GM18951 (cell line): ENCODE data around the gene PDZRN3.

Source experiments
- POLR2A ChIP-seq: IDR thresholded peaks from 4 replicates; pipeline ENCODE4 v1.6.1; 2011; ENCODE audit warnings: mild to moderate bottlenecking; ENCODE audit not compliant: insufficient read length, insufficient read depth; ENCODE audit errors: extremely low read depth
- in situ Hi-C: fragments of 300-500 bp; cut with MboI; formaldehyde crosslinking; loops from one replicate; pipeline ENCODE4 v1.12.0; 2022; ENCODE audit warnings: low sequenced_read_pairs, mixed read lengths, inconsistent platforms; ENCODE audit not compliant: unreplicated experiment

The PDZRN3 gene

GRCh38 chr3:73653351-73653750 lies 28.6 kb upstream of the PDZRN3 start:
- in situ Hi-C loops = no loop called here
- TF ChIP-seq POLR2A = no peak

DNA sequence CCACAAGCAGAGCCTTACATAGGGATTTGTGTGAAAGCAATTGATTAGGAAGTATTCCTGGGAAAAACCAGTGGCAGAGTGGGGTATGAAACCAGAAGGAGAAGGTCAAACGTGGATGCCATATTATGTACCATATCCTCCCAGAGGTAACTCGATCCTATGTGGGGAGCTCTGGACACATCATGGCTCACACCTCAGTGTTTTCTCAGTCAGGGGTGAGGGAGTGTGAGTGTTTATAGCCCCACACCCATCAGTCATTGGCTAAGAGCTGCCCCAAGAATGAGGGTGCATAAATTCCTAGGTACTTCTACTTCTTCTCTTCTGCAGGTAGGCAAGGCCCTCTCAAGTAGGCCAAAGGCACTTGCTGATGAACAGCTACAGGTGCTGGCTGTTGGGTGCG lies 28.2 kb upstream of the PDZRN3 start:
- in situ Hi-C loops = no loop called here
- no peak for TF ChIP-seq POLR2A

GRCh38 chr3:73637042-73637441 lies 12.3 kb upstream of the PDZRN3 start:
- no peak for TF ChIP-seq POLR2A
- in situ Hi-C loops = no loop called here

GRCh38 chr3:73635254-73635653 lies 10.5 kb upstream of the PDZRN3 start:
- no peak for TF ChIP-seq POLR2A
- in situ Hi-C loops = no loop called here

DNA sequence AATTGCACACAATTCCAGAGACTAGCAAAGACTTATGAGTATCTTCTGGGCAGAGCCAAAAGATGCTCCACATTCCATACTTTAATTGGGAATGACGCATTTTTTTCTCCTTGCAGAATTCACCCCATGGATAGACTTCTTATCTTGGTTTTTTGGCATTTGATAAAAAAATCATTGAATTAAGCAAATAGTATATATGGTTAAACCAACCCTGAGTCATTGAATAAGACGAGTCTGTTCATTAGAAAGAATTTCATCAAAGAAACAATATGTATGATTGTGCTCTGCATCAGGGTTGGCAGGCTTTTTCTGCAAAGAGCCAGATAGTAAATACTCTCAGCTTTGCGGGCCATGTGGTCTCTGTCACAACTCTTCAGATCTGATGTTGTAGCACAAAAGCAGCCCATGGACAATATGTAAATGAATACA lies 9.2 kb upstream of the PDZRN3 start:
- no peak for TF ChIP-seq POLR2A
- in situ Hi-C loops = no loop called here

DNA sequence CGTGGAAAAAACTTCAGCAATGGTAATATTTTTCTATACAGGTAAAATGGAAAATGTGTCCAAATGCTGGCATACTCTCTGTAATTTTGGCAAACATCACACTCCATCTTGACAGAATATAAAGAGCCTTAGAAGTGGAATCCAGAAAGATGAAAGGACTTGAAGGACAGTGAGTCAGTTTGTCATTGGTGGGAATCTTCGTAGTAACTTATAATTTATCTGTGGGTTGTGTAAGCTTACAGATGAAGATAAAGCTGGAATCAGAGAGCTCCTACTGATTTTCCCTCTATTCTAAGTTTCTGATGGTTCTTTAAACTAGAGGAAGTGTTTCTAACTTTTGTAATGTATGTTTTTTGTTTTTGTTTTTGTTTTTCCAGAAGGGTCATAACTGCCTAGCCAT lies 8.7 kb upstream of the PDZRN3 start:
- in situ Hi-C loops = no loop called here
- TF ChIP-seq POLR2A = no peak

DNA sequence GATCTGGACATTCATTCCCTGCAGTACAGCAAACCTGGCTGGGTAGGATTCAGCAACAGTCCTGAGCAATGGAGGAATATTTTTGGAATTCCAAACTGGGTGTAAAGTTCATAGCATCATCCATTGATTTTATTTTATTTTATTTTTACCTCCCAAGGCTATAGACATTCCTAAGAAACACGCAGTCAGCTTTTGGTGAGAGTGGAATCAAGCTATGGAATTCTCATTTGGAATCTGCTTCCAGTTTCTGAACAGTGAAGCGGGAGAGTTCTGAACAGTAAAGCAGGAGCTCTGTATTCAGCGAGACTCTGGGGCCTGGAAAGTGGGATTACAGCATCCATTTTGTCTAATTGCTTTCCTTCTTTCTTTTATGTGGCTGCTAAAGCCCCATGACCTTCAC lies 1.4 kb upstream of the PDZRN3 start:
- in situ Hi-C loops = no loop called here
- TF ChIP-seq POLR2A = no peak

DNA sequence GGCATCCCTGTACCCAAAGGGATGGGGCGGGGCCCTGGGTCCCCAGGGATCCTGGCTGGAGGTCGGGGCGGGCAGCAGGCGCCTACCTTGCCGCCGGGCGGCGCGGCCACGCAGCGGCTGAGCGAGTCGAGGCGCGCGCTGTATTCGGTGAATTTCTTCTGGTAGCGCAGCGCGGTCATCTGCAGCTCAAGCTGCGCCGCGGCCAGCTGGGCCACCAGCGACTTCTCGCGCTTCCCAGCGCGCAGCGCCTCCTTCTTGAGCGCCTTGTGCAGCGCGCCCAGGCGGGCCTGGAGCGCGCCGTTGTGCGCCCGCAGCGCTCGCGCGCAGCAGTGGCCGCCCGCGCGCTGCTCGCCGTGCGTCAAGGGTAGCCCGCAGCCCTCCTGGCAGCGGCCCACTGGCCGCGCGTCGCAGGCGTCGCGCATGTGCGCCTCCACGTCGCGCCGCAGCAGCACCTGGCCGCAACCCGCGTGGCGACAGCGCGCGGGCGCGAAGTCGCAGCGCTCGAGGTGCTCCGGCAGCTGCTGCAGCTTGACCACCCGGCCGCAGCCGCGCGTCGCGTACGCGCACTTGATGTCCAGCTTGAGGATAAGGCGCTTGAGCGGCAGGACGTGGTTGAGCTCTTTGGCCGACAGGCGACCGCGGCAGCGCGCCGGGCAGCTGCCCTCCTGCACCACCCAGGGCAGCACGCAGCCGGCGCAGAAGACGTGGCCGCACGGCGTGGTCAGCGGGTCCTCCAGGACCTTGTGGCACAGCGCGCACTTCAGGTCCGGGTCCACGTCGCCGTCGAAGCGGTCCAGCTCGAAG lies 522 bp downstream of the PDZRN3 start:
- in situ Hi-C loops = no loop called here
- no peak for TF ChIP-seq POLR2A

DNA sequence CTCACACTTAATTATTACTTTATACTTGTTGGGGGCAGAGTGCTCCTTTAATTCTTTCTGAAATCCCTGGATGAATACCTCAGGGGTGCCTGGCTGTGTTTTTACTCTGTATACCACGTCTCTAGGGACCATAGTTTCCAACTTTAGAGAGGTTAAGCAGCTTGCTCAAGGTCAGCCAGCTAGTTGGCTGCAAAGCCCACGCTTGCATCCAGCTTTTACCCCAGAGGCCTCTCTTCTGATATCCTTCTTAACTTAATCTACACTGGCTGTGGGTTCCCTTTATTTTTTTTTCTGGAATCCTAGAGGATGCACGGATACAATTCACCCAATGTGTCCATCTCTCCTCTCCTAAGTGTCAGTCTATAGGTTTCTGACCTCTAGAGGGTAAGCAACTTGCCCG lies 1.4 kb downstream of the PDZRN3 start:
- in situ Hi-C loops = no loop called here
- no peak for TF ChIP-seq POLR2A

DNA sequence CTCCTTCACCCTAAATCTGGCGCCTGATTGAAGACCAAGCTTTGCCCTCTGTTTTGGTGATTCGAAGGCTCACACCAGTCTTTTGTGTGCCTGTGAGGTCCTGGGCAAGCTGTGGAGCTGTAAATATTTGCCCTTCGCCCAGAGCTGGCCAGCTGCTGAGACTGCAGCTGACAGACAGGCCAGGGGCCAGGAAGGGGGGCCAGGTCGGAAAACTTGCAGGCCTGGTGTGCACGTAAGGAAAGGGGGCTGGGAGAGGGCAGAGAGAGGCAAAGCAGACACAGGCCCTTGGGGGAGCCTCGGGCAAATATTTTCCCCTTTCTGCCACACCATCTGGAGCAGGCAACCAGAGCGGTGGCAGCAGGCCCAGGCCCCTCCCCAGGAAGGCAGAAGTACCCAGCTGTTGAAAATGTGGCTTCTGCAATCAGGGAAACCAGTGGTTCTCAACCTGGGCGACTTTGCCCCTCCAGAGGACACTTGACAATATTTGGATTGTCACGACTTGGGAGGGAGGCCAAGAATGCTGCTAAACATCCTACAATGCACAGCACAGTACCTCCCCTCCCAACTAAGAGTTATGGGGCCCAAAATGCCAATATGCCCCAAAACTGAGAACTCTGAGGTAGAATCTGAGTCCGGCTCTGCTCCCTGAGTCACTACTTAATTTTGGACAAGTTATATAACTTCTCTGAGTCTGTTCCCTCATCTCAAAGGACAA lies 2.5 kb downstream of the PDZRN3 start:
- in situ Hi-C loops = no loop called here
- TF ChIP-seq POLR2A = no peak

- TF ChIP-seq POLR2A = no peak
- in situ Hi-C loops = no loop called here
These were observed 3.4 kb downstream of the PDZRN3 start for GRCh38 chr3:73621388-73621787.

- TF ChIP-seq POLR2A = no peak
- in situ Hi-C loops = no loop called here
These were observed 6.3 kb downstream of the PDZRN3 start for GRCh38 chr3:73618461-73618860.

- TF ChIP-seq POLR2A = no peak
- in situ Hi-C loops = no loop called here
These were observed 8.7 kb downstream of the PDZRN3 start for GRCh38 chr3:73616056-73616455.

- in situ Hi-C loops = no loop called here
- TF ChIP-seq POLR2A = no peak
These were observed 10.3 kb downstream of the PDZRN3 start for GRCh38 chr3:73614419-73614818.

DNA sequence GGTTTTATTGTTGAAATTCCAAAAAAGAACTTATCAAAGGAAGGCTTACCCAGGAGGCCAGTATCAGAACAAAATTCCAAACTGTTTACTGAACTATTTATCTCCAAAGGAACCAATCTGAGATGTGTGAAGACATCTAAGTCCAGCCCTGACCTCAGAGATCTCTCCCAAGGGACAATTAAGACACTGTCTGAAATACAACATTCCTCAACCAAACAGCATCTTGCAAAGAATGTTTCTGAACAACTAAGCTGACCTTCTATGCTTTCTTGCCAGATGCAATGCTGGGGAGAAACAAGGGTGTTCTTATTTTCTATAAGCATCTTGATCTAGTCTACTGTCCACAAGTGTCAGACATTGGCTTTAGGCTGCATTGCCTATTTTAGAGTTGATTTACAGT lies 13.6 kb downstream of the PDZRN3 start:
- in situ Hi-C loops = no loop called here
- TF ChIP-seq POLR2A = no peak

GRCh38 chr3:73610493-73610892 lies 14.2 kb downstream of the PDZRN3 start:
- no peak for TF ChIP-seq POLR2A
- in situ Hi-C loops = no loop called here
